Stomach (tissue), 9 donors: ENCODE results near the gene USP12. TPM values are rescaled to one million over a fixed set of nuclear protein-coding genes. Genes with fewer than 3 reads are reported as not detected.

Experiments used
- DNase-seq, 2 donors: peaks; one replicate each; pipeline versions ENCODE4 v3.0.0 to v3.0.0-alpha.2; 2013 to 2019
- H3K27ac ChIP-seq, 5 donors: fragments of 200-600 bp in 4 of 5; sonication (generic) in 4 of 5; one replicate each; pipeline ENCODE4 v1.5.1; 2013 to 2019; ENCODE audit warnings: mild to moderate bottlenecking in 1 of 5, moderate library complexity in 1 of 5
- H3K27me3 ChIP-seq, 3 donors: fragments of 200-600 bp; sonication (generic); one replicate each; pipeline ENCODE4 v1.5.1; 2017 to 2019; ENCODE audit warnings: mixed run types in 1 of 3
- H3K36me3 ChIP-seq, 4 donors: fragments of 200-600 bp; sonication (generic); 1 replicate in 3 of 4; 2 replicates in 1 of 4; pipeline ENCODE4 v1.5.1; 2016 to 2019
- H3K4me1 ChIP-seq, 4 donors: fragments of 200-600 bp; sonication (generic); one replicate each; pipeline ENCODE4 v1.5.1; 2016 to 2019
- H3K4me3 ChIP-seq, 4 donors: fragments of 200-600 bp; sonication (generic) in 3 of 4; one replicate each; pipeline ENCODE4 v1.5.1; 2016 to 2019; ENCODE audit warnings: mild to moderate bottlenecking in 1 of 4
- H3K9me3 ChIP-seq, 4 donors: fragments of 200-600 bp; sonication (generic); one replicate each; pipeline ENCODE4 v1.5.1; 2016 to 2019
- CTCF ChIP-seq, 7 experiments: fragments of 450-650 bp in 4 of 7; fragments of 200-600 bp in 3 of 7; sonication (generic) in 3 of 7; IDR thresholded peaks; one replicate each; pipeline ENCODE4 v1.5.1; 2016 to 2019; ENCODE audit warnings: antibody characterized with exemption in 7 of 7, control low read depth in 2 of 7, mild to moderate bottlenecking in 1 of 7
- EP300 ChIP-seq: sonication (generic); formaldehyde crosslinking; IDR thresholded peaks from one replicate; pipeline ENCODE4 v1.6.1; 2017; ENCODE audit warnings: antibody characterized with exemption
- POLR2A ChIP-seq, 4 donors: fragments of 450-650 bp; IDR thresholded peaks; one replicate each; pipeline ENCODE4 v1.6.1; 2016; ENCODE audit warnings: antibody characterized with exemption in 4 of 4, control low read depth in 2 of 4, mild to moderate bottlenecking in 1 of 4, moderate library complexity in 1 of 4
- POLR2AphosphoS5 ChIP-seq, 3 donors: sonication (generic); formaldehyde crosslinking; IDR thresholded peaks; one replicate each; pipeline ENCODE4 v1.6.1; 2016; ENCODE audit warnings: antibody characterized with exemption in 3 of 3
- WGBS, 5 donors: extraction: QIAGEN DNeasy Blood & Tissue Kit in 3 of 5; methylation state at CpG; one replicate each; pipeline versions ENCODE4 v1.1.5 to v1.1.7; 2013 to 2018; 5-methylcytosine and 5-hydroxymethylcytosine counted together
- intact Hi-C: fragments of 100-400 bp; cut with DNase I; formaldehyde crosslinking; loops from one replicate; pipeline ENCODE4 v1.15.1; 2023; ENCODE audit warnings: low total_unique reads
- polyA plus RNA-seq, 3 donors: library from polyadenylated mRNA; stranded (reverse); fragments of 200-250 nt; gene quantifications; one replicate each; pipeline ENCODE4 v1.2.3, GENCODE V29; 2013
- total RNA-seq, 5 donors: library from RNA; depleted of rRNA; stranded (reverse); fragments of >200 nt; gene quantifications; one replicate each; pipeline versions ENCODE4 v1.1.0 to v1.2.3, GENCODE V29; 2014 to 2016
- donor health status: healthy with polysubstance abuse.
- donor health status: Bipolar disorder and iron deficiency.
- donor health status: healthy.

Gene USP12
- total and polyA plus RNA-seq, 8 donors, result 6.9 to 59.7 (median 21.6) TPM

- no peak overlapping the region for H3K27ac ChIP-seq
- 96 to 100% (median 97%) methylated on average over 4 of the region's 4 CpGs for WGBS, 5 donors
- no peak for DNase-seq
- H3K9me3 ChIP-seq, result no peaks in the 10 kb centered on the region
- H3K4me3 ChIP-seq, result no peak overlapping the region
- peaks cover 0 to 8% (median 3%) of the 10 kb centered on the region in 4 donors for H3K4me1 ChIP-seq
- H3K36me3 ChIP-seq, result peaks cover 0 to 70% (median 50%) of the 10 kb centered on the region in 4 donors
- H3K27me3 ChIP-seq, result no peaks in the 10 kb centered on the region
- TF ChIP-seq CTCF (IDR thresholded peaks at IDR 0.05), result no peak
- TF ChIP-seq POLR2A (IDR thresholded peaks at IDR 0.05), result no peak
- TF ChIP-seq POLR2AphosphoS5 (IDR thresholded peaks at IDR 0.05), result no peak
- no peak for TF ChIP-seq EP300
- intact Hi-C loops, result no loop called here
These were observed 80.2 kb downstream of the USP12 start for GRCh38 chr13:27091451-27091850.

GRCh38 chr13:27088619-27089018 lies 83.0 kb downstream of the USP12 start:
- Histone ChIP-seq H3K9me3 (no peaks in the 10 kb centered on the region), H3K27ac (no peak overlapping the region), H3K4me3 (no peak overlapping the region), H3K4me1 (peaks cover 0 to 8% (median 3%) of the 10 kb centered on the region in 4 donors), H3K36me3 (peaks cover 0 to 61% (median 35%) of the 10 kb centered on the region in 4 donors), H3K27me3 (no peaks in the 10 kb centered on the region)
- 75 to 86% (median 85%) methylated on average over 3 of the region's 3 CpGs for WGBS, 5 donors
- no peak for DNase-seq
- intact Hi-C loops, result no loop called here
- TF ChIP-seq EP300 (no peak), POLR2AphosphoS5 (IDR thresholded peaks at IDR 0.05) (no peak), POLR2A (IDR thresholded peaks at IDR 0.05) (no peak), CTCF (IDR thresholded peaks at IDR 0.05) (no peak)

GRCh38 chr13:27086599-27087265 lies 84.9 kb downstream of the USP12 start:
- TF ChIP-seq EP300, result no peak
- peaks cover 0 to 8% (median 3%) of the 10 kb centered on the region in 4 donors for H3K4me1 ChIP-seq
- intact Hi-C loops, result no loop called here
- no peak overlapping the region for H3K27ac ChIP-seq
- no peak for DNase-seq
- no peak overlapping the region for H3K4me3 ChIP-seq
- no peaks in the 10 kb centered on the region for H3K9me3 ChIP-seq
- 60 to 76% (median 74%) methylated on average over 6 of the region's 6 CpGs for WGBS, 5 donors
- H3K27me3 ChIP-seq, result no peaks in the 10 kb centered on the region
- peaks cover 0 to 66% (median 41%) of the 10 kb centered on the region in 4 donors for H3K36me3 ChIP-seq

- Histone ChIP-seq H3K4me3 (no peak overlapping the region), H3K9me3 (no peaks in the 10 kb centered on the region), H3K4me1 (peaks cover 0 to 12% (median 4%) of the 10 kb centered on the region in 4 donors), H3K36me3 (peaks cover 0 to 63% (median 49%) of the 10 kb centered on the region in 4 donors), H3K27ac (no peak overlapping the region), H3K27me3 (no peaks in the 10 kb centered on the region)
- no peak for TF ChIP-seq POLR2A (IDR thresholded peaks at IDR 0.05)
- no peak for TF ChIP-seq POLR2AphosphoS5 (IDR thresholded peaks at IDR 0.05)
- TF ChIP-seq EP300, result no peak
- no peak for TF ChIP-seq CTCF (IDR thresholded peaks at IDR 0.05)
- intact Hi-C loops, result no loop called here
- DNase-seq, result no peak
- 65 to 84% (median 80%) methylated on average over 4 of the region's 4 CpGs for WGBS, 5 donors
These were observed 88.4 kb downstream of the USP12 start for GRCh38 chr13:27083183-27083582.
